Small intestine (tissue), 7 donors: ENCODE data around the gene TMPRSS9. TPM values are rescaled to one million over a fixed set of nuclear protein-coding genes. Genes with fewer than 3 reads are reported as not detected.

Source experiments
- DNase-seq, 2 donors: peaks; one replicate each; pipeline versions ENCODE4 v3.0.0 to v3.0.0-alpha.2; 2013
- FAIRE-seq: peaks from 2 replicates; lab custom pipeline; 2012; peaks lifted over from hg19 to GRCh38; lab: Jason Lieb, UNC
- H3K27ac ChIP-seq, 3 donors: one replicate each; pipeline ENCODE4 v1.5.1; 2013; ENCODE audit warnings: low read length in 2 of 3, mild to moderate bottlenecking in 2 of 3, control low read depth in 1 of 3, inconsistent platforms in 1 of 3, low read depth in 1 of 3, moderate library complexity in 1 of 3
- H3K27me3 ChIP-seq, 3 donors: one replicate each; pipeline ENCODE4 v1.6.1; 2013; ENCODE audit warnings: low read length in 3 of 3, inconsistent platforms in 1 of 3; ENCODE audit not compliant: control insufficient read depth in 3 of 3, insufficient read depth in 3 of 3
- H3K36me3 ChIP-seq, 3 donors: one replicate each; pipeline ENCODE4 v1.6.1; 2013; ENCODE audit warnings: low read length in 3 of 3, inconsistent platforms in 1 of 3, low read depth in 1 of 3, mild to moderate bottlenecking in 1 of 3, moderate library complexity in 1 of 3; ENCODE audit not compliant: control insufficient read depth in 3 of 3, insufficient read depth in 2 of 3
- H3K4me1 ChIP-seq, 3 donors: one replicate each; pipeline ENCODE4 v1.6.1; 2013; ENCODE audit warnings: low read length in 2 of 3, inconsistent platforms in 1 of 3, low read depth in 1 of 3, mild to moderate bottlenecking in 1 of 3, moderate library complexity in 1 of 3; ENCODE audit not compliant: control insufficient read depth in 3 of 3, insufficient read depth in 2 of 3
- H3K4me3 ChIP-seq, 3 donors: one replicate each; pipeline ENCODE4 v1.5.1; 2013; ENCODE audit warnings: low read length in 3 of 3, control low read depth in 1 of 3, inconsistent platforms in 1 of 3, low read depth in 1 of 3, mild to moderate bottlenecking in 1 of 3, moderate library complexity in 1 of 3
- H3K9me3 ChIP-seq, 2 donors: one replicate each; pipeline ENCODE4 v1.6.1; 2013; ENCODE audit warnings: low read depth in 1 of 2, low read length in 1 of 2; ENCODE audit not compliant: control insufficient read depth in 2 of 2, insufficient read depth in 1 of 2
- WGBS, 3 donors: extraction: QIAGEN DNeasy Blood & Tissue Kit; methylation state at CpG; one replicate each; pipeline ENCODE4 v1.1.7; 2013; 5-methylcytosine and 5-hydroxymethylcytosine counted together
- polyA plus RNA-seq, 4 donors: library from polyadenylated mRNA; stranded (reverse) in 3 of 4; unstranded in 1 of 4; fragments of 200-250 nt in 3 of 4; fragments of 120-200 nt in 1 of 4; gene quantifications; one replicate each; pipeline versions ENCODE4 v1.2.1 to v1.2.3, GENCODE V29; 2013
- donor health status: healthy with polysubstance abuse.
- donor health status: control.
- donor health status: control.
- donor health status: Bipolar disorder and iron deficiency.
- donor health status: healthy.

TMPRSS9 gene
- polyA plus RNA-seq, 4 donors, result 0.53 to 0.54 TPM; not detected in 2

DNA sequence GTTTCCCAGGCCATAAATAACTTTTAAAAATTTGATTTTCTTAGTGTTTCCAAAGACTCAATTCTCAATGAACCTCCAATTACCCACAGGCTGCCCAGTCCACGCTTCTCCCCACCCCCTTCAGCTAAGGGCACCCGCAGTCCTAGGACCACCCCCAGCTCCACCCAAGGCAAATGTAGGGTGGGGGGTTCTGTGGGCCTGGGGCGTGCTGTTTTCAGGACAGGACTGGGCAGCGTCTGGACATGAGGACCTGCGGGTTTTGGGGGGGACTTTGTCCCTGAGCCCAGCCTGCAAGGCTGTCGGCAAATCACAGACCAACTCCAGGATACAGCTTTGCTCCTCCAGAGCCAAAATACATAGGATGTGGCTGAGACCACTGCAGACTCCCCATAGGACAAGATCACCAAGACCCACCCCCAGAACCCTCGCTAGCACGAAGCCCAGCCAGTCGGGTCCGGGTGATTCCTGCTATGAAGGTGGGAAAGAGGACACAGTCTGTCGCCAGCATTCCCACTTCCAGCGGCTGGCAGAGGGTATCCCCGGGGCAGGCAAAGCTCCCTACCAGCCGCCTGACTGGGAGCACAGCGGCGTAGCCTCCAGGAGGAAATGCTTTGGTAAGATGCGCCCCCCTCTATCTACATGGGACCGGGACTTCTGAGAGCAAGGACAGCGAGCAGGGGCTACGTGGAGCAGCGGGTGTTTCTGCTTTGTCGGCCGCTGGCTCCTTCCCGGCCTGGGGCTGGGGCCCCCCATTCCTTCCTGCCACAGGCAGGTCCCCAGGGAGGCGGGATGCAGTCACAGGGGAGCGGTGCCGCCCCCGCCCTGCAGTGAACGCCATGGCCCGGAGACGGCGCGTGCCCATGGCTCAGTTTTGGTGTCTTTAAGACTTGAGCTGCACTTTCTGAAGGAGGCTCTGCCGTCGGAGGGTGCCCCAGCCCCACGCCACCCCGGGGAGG lies 69.0 kb downstream of the TMPRSS9 start:
- H3K4me1 ChIP-seq, result peaks cover 0 to 21% (median 3%) of the 10 kb centered on the region in 3 donors
- H3K27me3 ChIP-seq, result no peaks in the 10 kb centered on the region
- WGBS, 3 donors, result 75 to 88% (median 84%) methylated on average over 37 of the region's 37 CpGs
- H3K27ac ChIP-seq, result peak overlapping the region in 1 of 3 donors; percentile 95
- DNase-seq, result no peak
- H3K36me3 ChIP-seq, result peaks cover 2 to 62% (median 6%) of the 10 kb centered on the region in 3 donors
- no peak for FAIRE-seq
- H3K4me3 ChIP-seq, result peak overlapping the region in 1 of 3 donors; percentile 82
- H3K9me3 ChIP-seq, result no peaks in the 10 kb centered on the region

GRCh38 chr19:2429917-2430535 lies 70.0 kb downstream of the TMPRSS9 start:
- DNase-seq, result no peak
- Histone ChIP-seq H3K27ac (no peak overlapping the region), H3K36me3 (peaks cover 5 to 65% (median 7%) of the 10 kb centered on the region in 3 donors), H3K4me1 (peaks cover 0 to 21% (median 3%) of the 10 kb centered on the region in 3 donors), H3K4me3 (no peak overlapping the region), H3K27me3 (no peaks in the 10 kb centered on the region), H3K9me3 (no peaks in the 10 kb centered on the region)
- 88 to 91% (median 90%) methylated on average over 25 of the region's 25 CpGs for WGBS, 3 donors
- FAIRE-seq, result no peak

GRCh38 chr19:2431318-2432055 lies 71.4 kb downstream of the TMPRSS9 start:
- no peaks in the 10 kb centered on the region for H3K27me3 ChIP-seq
- H3K9me3 ChIP-seq, result no peaks in the 10 kb centered on the region
- peaks cover 5 to 62% (median 7%) of the 10 kb centered on the region in 3 donors for H3K36me3 ChIP-seq
- WGBS, 3 donors, result 93 to 95% (median 94%) methylated on average over 37 of the region's 37 CpGs
- DNase-seq (no peak), FAIRE-seq (no peak)
- H3K27ac ChIP-seq, result no peak overlapping the region
- H3K4me1 ChIP-seq, result peaks cover 0 to 9% (median 2%) of the 10 kb centered on the region in 3 donors
- H3K4me3 ChIP-seq, result no peak overlapping the region

DNA sequence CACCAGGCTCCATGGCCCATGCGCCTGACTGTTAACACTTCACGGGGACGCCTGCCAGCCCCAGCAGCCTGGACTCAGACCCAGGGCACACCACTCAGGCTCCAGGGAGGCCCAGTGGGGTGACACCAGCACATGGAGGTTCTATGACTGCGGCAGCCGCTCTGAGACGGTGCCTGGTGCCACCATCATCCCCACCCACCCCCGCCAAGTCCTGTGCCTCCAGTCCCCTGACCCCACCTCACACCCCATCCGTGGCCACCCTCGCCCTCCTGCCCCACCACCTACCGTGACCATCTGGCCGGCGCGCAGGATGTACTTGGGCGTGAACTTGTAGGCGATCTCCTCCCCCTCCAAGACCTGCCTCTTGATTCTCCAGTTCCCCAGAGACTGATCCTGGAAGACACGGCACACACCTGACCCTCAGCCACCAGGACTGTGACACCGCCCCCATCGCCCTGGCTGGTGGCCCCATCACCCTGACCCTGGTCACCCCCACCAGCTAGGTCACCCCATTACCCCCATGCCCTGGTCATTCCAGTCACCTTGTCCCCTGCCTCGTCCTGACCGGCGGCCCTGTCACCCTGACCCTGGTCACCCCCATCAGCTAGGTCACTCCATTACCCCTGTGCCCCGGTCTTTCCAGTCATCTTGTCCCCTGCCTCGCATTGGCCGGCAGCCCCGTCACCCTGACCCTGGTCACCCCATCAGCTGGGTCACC lies 72.2 kb downstream of the TMPRSS9 start:
- no peak for FAIRE-seq
- DNase-seq, result no peak
- H3K4me1 ChIP-seq, result peaks cover 0 to 7% (median 0%) of the 10 kb centered on the region in 3 donors
- no peak overlapping the region for H3K4me3 ChIP-seq
- H3K9me3 ChIP-seq, result no peaks in the 10 kb centered on the region
- 96 to 97% (median 96%) methylated on average over 22 to 25 of the region's 25 CpGs for WGBS, 3 donors
- no peaks in the 10 kb centered on the region for H3K27me3 ChIP-seq
- peaks cover 5 to 66% (median 7%) of the 10 kb centered on the region in 3 donors for H3K36me3 ChIP-seq
- H3K27ac ChIP-seq, result no peak overlapping the region

DNA sequence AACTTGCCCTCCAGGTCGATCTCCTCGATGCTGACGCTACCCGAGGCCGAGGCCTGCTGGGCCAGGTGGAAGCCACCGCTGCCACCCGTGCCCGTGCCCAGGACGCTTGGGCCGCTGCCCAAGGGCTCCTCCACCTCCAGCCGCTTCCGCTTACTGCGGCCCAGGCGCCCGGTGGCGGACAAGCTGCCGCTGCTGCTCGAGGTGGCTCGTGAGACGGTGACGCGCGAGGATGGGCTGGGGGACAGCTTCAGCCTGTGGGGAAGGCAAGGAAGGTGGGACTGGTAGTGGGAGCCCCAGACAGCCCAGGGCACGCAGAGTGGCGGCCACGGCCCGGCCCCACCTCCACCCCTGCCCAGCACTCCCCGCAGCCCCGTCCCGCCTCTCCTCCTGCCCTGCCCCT lies 73.8 kb downstream of the TMPRSS9 start:
- WGBS, 3 donors, result 97 to 98% (median 97%) methylated on average over 14 to 25 of the region's 30 CpGs
- no peaks in the 10 kb centered on the region for H3K9me3 ChIP-seq
- no peak overlapping the region for H3K4me3 ChIP-seq
- no peaks in the 10 kb centered on the region for H3K27me3 ChIP-seq
- FAIRE-seq, result no peak
- no peak overlapping the region for H3K27ac ChIP-seq
- peaks cover 5 to 80% (median 7%) of the 10 kb centered on the region in 3 donors for H3K36me3 ChIP-seq
- no peaks in the 10 kb centered on the region for H3K4me1 ChIP-seq
- DNase-seq, result no peak

DNA sequence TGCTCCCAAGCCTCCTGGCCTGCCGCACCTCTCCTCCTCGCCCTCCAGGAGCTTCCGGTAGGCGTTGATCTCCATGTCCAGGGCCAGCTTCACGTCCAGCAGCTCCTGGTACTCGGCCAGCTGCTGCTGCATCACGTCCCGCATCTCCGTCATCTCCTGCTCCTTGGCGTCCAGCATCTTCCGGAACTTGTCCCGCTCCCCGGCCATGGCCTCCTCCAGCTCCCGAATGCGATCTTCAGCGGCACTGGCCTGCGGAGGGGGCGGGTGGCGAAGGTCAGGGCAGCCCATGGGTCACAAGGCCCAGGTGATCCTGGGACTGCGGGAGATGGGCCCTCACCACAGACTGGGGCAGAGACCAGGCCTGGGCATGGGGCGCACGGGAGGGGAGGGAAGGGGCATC lies 74.2 kb downstream of the TMPRSS9 start:
- DNase-seq (no peak), FAIRE-seq (no peak)
- no peak overlapping the region for H3K4me3 ChIP-seq
- H3K4me1 ChIP-seq, result no peaks in the 10 kb centered on the region
- no peak overlapping the region for H3K27ac ChIP-seq
- no peaks in the 10 kb centered on the region for H3K27me3 ChIP-seq
- no peaks in the 10 kb centered on the region for H3K9me3 ChIP-seq
- peaks cover 5 to 81% (median 7%) of the 10 kb centered on the region in 3 donors for H3K36me3 ChIP-seq
- 96 to 97% (median 97%) methylated on average over 16 to 22 of the region's 22 CpGs for WGBS, 3 donors

GRCh38 chr19:2434721-2435265 lies 74.7 kb downstream of the TMPRSS9 start:
- DNase-seq, result no peak
- Histone ChIP-seq H3K27me3 (no peaks in the 10 kb centered on the region), H3K4me1 (no peaks in the 10 kb centered on the region), H3K4me3 (no peak overlapping the region), H3K36me3 (peaks cover 5 to 78% (median 7%) of the 10 kb centered on the region in 3 donors), H3K9me3 (no peaks in the 10 kb centered on the region), H3K27ac (no peak overlapping the region)
- 96 to 98% (median 96%) methylated on average over 26 to 42 of the region's 42 CpGs for WGBS, 3 donors
- no peak for FAIRE-seq
